ENCODE results near the gene DACT2.

DNA sequence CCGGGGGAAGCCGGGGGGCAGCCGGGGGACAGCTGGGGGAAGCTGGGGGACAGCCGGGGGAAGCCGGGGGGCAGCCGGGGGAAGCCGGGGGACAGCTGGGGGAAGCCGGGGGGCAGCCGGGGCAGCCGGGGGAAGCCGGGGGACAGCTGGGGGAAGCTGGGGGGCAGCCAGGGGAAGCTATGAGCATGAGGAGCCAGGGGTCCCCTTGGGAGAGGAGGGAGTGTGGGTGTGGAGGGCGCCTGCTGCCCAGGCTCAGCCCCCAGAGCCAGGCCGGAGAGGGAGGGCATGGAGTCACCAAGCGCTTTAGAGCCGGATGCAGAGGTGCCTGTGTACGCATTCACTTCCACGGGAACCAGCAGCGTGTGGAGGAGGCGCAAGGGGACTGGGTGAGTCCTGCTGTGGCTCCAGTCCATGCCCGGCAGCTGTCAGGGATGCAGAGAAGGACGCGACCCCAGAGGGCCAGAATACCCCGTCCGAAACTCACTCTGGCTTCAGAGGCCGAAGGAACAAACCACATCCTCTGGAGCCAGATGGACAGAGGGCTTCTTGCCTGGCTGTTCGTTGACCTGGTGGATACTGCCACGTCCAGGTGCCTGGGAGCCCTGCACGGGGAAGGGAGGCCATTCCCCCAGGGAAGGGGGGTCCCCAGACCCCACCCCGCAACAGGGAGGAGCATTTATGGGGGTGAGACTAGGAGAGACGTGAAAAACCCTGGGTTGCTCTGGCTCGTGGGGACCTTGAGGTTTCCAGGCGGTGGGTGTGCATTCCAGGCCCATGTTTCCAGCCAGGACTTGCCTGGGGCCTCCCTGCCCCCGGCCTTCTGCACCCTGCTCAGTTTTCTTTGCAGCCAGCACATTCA, 26.5 kb upstream of the DACT2 start:
- TF ChIP-seq EZH2 (IDR thresholded peaks at IDR 0.05; ENCODE audit: borderline replicate concordance, low read depth, low read length, severe bottlenecking) = no peak
- TF ChIP-seq, protein P1, sequence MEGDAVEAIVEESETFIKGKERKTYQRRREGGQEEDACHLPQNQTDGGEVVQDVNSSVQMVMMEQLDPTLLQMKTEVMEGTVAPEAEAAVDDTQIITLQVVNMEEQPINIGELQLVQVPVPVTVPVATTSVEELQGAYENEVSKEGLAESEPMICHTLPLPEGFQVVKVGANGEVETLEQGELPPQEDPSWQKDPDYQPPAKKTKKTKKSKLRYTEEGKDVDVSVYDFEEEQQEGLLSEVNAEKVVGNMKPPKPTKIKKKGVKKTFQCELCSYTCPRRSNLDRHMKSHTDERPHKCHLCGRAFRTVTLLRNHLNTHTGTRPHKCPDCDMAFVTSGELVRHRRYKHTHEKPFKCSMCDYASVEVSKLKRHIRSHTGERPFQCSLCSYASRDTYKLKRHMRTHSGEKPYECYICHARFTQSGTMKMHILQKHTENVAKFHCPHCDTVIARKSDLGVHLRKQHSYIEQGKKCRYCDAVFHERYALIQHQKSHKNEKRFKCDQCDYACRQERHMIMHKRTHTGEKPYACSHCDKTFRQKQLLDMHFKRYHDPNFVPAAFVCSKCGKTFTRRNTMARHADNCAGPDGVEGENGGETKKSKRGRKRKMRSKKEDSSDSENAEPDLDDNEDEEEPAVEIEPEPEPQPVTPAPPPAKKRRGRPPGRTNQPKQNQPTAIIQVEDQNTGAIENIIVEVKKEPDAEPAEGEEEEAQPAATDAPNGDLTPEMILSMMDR (IDR thresholded peaks at IDR 0.05; ENCODE audit: borderline replicate concordance, extremely low read depth, low read length, poor library complexity, severe bottlenecking) = no peak
